HG02763 (cell line): ENCODE data around the gene CLCN5.
"Not testable (repeated sequence)": the region's sequence is repeated elsewhere in the genome, so short reads cannot be mapped to it uniquely, and the experiment has no call there.

ENCODE experiments used
- ATAC-seq: cut with Tn5 transposase; IDR thresholded peaks from one replicate; pipeline ENCODE4 v1.9.1; 2021; ENCODE audit warnings: mild to moderate bottlenecking, moderate library complexity; ENCODE audit not compliant: unreplicated experiment

The CLCN5 gene

DNA sequence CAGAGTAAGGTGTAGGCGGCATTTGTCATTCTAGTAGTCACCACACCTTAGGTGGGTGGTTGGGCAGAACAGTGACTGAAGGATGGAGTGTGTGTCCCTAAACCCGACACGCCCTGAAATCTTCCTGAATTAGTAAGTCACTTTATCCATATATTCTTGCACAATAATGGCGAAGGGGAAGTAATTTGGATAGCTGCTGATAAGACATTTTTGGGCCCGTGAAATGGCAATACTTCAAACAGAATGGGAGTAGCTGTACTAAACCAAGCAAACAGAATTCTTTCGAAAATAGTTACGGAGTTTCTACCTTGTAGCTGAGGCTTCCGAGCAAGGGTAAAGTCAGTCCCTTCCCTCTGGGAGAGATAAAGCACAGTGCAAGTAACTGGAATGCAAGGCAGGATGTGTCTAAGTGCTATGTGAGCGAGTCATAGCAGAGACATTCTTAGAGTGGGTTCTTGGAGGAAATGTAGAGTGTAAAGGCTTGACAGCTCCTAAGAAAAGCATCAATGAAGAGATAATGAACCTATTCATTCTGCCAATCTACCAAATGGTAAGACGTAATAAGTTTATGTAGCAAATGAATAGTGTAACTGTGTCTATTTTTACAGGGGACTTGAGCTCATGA is 72.8 kb downstream of the CLCN5 start:
- no peak for ATAC-seq

DNA sequence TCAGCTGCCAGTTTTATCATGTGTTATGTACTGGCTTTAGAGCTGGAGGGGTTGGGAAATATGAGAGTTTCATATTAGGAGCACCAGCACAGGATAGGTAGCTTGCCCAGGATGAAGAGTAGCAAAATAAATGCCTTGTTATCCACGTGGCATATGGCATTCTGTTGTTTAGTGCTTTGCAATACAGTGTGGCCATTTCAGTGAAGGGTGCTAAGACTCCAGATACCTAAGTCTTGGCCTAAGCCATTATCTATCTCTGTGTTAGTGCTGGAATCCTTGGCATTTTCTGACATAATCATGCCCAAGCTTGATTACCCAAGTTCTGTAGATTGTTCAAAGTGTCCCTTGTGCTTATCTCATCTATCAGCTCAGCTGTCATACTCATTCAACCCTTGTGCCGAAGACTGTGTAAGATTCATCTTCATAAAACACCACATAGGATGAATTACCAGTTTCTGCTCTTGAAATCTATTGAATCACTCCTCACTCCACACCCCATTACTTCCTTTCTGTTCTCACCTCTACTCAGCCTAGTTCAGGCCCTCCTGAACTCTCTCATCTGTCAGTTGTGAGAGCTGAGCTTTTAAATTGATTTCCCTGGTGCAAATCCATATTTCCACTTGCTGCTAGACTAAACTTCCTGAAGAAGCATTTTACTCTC is 73.5 kb downstream of the CLCN5 start:
- ATAC-seq = no peak

DNA sequence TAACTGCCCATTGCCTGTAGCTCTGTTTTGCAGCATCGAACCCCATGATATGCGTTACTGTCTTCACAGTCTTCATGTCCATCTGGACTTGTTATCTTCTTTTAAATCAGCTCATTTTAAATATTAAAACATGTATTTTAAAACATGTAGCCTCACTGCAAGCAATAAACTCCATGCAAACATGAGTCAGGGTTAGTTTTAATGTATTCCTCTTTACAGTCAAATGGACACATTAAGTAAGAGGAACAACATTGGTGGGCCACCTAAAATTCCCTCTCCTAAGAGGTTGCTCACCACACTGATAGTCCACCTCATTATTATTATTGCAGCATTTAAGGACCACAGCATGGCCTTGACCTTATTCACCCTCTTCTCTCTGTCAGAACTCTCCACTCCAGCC is 74.1 kb downstream of the CLCN5 start:
- no peak for ATAC-seq

DNA sequence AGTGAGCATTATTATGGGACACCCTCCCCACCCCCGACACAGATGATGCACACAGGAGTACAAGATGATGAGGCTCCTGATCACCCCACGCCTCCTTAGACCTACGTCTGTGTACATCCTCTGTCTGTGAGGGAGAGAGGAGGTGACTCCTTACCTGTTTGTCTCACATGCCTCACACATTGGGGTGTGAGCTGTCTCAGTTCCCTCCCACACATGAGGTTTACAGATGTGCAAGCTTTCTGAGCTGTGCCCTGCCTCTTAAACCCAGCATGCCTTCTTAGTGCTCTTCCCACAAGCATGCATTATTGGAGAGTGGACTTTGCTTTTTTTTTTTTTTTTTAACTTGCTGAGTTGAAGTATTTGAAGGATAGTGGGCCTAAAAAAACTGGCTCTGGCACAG is 76.7 kb downstream of the CLCN5 start:
- ATAC-seq = no peak

DNA sequence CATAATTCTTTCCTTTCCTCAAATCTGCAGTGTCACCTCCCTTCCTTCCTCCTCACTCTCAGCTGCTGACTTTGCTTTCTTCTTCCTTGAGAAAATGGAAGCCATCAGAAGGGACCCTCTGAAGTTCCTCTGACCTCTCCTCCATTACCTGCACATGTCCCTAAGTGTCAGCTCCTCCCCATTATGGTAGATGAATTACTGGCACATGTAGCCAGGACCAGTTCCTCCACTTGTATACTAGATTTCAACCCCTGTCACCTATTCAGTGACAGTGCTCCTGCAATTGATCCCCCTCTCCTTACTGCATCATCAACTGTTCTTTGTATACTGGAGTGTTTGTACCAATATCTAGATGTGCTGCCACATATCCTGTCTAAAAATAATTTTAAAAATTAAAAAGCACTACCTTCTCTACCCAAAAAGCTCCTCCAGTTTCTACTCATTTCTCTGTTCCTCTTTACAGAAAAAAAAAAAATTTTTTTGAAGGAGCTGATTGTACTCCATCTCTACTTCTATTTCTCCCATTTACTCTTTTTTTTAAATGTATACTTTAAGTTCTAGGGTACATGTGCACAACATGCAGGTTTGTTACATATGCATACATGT is 78.6 kb downstream of the CLCN5 start:
- no peak for ATAC-seq

DNA sequence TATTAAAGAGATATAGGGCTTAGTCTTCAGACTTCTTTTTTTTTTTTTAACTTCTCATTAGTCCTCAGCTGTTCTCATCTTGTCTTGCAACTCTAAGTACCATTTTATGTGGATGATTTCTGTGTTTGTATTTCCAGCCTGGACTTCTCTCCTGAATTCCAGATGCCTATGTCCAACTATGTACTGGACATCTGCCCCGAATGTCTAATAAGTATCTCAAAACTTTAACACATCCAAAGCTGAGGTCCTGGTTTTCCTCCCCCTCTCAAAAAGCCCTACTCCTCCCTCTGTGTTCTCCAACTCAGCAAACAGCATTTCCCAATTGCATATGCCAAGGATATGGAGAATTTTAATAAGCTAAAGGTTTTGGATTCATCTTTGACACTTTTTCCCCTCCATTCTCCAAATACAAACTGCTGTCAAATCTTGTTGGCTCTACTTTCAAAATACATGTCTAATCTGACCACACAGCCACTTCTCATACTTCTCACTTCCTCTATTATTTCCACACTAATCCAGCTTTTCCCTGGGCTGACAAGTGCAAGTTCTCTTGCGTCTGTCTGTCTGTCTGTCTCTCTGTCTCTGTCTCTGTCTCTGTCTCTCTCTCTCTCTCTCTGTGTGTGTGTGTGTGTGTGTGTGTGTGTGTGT is 79.8 kb downstream of the CLCN5 start:
- ATAC-seq = no peak

DNA sequence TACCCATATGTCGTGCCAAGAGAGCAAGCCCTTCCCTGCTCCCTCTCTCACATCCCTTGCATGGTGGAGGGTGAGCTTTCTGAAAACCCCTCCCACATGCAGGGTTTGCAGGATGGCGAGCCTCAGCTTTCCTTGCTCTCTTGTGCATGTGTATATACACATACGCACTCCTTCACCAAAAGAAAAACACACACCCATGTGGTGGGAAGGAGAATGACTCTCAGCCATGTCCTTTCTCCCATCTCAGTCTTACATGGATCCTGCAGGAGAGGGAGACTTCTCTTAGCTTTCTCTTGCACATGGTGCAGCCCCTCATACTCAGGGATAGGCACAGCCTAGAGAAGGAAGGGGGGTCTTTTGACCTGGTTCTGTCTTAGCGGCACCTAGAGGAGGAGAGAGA is 81.1 kb downstream of the CLCN5 start:
- ATAC-seq = no peak

DNA sequence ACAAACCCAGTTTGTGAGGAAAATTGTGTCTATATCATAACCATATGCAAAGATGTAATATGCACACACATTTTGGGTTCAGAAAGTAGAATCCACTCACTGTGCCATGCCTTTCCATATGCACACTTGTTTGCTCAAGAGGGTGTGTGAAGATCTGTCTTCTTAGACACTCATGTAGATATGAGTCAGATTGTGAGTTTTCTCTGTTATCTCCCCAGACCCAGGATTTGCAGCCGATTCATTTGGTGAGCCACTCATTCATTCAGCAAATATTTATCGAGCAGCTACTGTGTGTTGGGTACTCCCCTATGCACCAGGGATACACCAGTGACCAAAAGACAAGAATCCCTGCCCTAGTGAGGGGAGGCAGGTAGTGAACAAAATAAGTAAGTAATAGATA is 81.5 kb downstream of the CLCN5 start:
- no peak for ATAC-seq

DNA sequence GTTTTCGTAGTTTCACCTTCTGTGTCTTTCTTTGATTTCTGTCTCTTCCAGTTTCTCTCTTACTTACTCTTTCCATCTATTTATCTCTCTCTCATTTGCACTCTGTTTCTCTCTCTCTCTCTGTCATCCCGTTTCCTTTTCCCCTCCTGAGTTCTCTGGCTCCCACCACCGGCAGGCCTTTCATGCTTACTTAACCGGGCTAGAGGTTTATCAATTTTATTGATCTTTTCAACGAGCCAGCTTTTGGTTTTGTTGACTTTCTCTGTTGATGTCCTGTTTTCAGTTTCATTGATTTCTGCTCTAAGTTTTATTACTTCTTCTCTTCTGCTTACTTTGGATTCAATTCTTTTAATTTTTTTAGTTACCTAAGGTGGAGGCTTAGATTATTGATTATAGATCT is 103.2 kb downstream of the CLCN5 start:
- not testable (repeated sequence) for ATAC-seq

DNA sequence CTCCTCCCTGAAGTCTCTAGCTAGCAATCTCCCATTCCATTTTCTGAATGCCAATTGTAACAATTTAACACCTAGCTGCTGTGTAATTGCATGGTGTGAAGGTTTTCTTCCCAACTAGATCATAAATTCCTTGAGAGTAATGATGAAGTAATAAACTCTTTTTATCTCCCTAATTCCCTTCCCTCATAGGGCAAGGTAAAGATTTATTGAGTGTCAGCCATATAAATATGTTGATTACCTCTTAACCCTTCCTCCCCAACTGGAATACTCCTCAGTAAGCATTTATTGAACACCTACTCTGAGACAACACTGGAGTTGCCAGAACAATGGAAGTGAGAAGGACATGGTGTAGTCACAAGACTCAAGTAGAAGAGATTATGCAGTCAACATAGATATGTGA is 112.7 kb downstream of the CLCN5 start:
- ATAC-seq = no peak

DNA sequence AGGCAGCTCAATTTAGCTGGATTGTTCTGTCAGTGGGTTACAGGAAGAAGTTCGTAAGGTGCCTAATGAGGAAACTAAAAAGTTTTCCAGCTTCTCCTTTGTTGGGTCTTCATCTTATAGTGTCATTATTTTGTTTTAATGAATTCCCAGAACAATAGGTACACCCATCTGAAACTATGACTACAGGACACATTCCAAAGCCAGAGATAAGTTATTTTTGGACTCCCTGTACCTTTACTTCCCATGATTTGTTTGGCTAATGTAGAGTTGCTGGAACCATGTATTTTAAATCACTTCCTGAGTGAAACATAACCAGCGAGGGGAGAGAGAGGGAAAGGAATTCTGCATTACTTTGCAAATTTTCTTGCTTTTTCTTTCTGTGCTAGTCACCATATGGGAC is 114.0 kb downstream of the CLCN5 start:
- no peak for ATAC-seq

DNA sequence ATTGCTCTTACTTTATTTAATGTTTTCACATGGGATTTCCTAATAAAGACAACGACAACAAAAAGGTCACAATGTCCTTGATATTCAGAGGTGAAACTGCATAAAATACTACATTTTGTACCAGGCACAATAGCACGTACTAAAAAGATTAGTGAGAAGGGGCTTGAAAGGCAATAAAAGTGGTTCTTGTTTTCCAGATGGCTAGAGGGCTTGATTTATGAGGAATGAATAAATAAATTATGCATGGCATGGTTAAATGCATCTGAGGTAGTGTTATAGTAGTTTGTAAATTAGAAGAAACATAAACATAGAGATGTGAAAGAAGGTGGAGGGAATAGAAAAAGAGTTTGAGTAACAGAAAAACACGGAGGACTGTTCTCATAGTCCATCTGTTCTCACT is 123.4 kb downstream of the CLCN5 start:
- no peak for ATAC-seq

DNA sequence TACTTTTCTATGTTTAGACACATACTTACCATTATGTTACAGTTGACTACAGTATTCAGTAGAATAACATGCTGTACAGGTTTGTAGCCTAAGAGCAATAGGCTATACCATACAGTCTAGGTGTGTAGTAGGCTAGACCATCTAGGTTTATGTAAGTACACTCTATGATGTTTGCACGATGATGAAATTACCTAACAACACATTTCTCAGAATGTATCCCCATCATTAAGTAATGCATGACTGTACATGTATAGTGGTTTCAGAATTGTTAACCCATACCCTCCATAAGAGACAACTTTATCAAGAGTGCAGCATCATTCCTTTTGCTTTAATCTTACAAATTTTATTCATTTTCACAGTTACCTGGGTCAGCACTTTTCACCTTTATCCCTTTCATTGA is 126.8 kb downstream of the CLCN5 start:
- ATAC-seq = no peak

DNA sequence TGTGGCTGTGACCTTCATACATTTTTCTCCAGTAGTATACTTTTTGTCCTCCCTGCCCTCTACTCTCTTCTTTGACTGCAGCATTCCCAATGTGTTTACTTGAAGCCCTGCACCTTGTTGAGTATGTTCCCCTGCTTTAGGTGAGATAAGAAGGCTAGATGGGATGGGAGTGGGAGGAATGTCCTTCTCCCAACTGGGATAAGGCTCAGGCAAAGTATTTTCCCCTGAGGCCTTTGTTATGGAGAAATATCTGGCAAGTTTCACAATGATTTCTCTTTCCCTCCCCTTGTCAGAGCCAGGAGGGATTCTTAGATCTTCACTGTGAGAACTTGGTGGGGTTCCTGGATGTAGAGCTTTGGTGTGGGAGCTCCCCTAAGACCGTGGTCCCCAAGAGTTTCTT is 131.8 kb downstream of the CLCN5 start:
- no peak for ATAC-seq

DNA sequence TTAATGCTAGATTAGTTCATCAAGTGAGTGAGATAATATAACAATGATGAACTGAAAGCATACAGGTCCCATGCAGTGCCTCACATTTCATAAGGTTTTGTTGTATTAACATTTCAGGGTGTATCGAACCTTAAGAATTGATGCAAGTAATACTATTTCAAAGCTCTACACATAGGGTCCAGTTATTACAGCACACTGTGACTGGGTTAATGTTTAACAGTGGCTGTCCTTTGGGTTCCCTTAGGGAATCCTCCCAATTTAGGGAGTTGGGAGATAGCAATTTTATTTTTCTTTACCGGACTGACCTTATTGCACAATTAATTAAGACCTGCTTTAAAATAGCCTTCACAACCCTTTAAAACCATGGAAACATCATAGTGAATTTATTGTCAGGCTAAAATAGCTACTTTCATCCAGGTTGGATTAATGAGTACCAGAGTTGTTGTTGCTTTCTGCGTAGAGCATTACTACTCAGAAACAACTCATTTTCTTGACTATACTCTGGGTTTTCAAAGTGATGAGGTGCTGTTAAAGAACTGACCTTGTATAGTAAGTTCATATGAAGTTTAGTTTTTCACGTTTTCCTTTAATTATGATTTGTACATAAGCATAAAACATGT is 144.0 kb downstream of the CLCN5 start:
- no peak for ATAC-seq

DNA sequence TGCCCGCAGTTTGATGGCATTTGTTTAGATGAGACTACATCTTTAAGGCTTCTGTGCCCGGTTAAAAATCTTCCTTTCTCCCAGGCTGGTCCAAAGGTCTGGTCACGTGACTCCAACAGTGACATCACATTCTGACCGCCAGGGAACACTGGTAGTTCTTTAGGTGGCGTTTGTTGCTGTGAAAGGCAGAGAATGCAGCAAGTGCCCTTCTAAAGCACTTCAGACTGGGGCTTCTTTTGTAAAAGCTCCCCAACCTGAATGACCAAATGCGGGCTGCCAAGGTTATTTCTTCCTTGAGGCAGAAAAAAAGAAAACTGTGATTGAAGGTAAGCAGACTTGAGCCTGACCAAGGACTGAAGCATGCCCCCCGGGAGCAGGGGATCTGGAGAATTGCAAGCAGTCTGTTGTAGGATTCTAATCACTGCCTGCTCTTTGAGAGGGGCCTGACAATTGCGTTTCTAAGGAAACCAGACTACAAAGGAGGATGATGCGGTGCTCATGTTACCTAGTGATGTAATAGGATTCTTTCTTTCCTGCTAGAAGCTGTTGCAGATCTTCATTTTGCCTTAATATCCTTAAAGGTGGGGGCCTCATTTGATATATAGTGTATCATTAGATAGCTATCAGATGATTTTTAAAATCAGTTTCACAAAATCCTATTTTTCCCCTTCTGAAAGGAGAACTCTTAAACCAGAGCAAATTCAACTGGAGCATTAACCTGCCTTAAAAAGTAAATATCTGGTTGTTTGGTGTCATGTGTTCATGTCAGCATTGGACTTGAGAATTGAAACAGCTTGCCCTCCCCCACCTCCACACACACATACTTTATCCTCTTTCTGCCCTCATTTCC is 145.3 kb downstream of the CLCN5 start:
- ATAC-seq = no peak

DNA sequence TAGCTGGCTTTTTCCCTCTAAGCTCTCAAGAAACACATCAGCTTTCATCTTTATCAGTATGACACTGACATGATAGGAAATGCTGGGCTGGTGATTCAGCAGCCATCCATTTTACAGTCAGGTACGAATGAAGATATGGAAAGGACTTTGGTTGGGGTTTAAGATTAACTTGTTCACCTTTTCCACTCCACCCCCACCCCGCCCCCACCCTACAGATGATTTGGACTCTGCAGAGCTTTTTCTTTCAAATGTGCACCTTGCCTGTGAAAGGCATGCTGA is 145.8 kb downstream of the CLCN5 start:
- ATAC-seq = no peak

DNA sequence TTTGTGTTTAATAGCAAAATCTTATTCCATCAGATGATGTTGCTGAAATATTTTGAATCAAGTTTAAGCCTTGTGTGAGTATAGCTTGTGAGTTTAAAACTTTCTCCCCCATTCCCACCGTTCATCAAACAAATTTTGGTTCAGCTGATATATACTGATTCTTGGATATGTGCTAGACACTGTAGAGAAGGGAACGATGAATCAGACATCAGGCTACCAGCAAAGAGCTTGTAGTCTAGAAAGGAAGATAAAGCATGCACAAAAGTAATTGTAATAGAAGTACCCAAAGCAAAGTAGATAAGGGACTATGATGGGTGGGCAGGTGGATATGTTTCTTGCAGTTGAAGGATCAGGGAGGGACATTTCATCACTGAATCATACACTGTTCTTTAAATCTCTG is 146.5 kb downstream of the CLCN5 start:
- ATAC-seq = no peak

DNA sequence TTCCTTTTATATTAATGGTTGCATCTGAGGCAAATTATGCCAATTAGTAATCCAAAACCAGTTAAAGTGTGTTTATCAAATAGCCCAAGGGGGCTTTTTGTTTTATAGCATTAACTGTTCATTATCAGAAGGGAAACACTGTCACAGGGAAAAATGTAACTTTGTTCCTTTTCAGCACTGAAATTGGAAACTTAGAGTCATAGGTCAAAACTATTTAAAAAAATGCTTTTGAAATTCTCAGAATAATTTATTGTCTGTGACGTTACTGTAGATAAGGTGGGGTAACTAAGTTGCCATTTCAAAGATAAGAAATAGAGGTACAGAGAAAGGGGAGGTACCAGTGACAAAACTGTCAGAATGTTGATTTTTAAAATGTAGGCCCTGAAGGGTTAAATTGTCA is 149.1 kb downstream of the CLCN5 start:
- no peak for ATAC-seq

DNA sequence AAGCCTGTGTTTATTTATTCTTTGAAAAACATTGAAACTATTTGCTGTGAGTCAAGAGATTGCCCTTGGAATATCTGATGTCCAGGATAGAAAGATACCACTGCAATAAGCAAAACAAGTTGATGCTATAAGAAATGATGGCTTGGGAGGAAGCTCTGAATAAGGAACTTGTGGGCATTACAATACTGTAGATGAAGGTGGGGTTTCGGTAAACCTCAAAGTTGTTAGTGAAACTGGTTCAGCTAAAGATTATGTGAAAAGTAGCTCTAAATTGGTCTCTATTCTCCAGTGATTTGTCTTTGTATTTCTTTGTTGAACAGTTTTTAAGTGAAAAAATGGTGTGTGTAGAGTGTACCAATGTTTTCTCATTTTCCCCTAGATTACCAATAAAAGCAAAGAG is 149.7 kb downstream of the CLCN5 start:
- ATAC-seq = no peak

DNA sequence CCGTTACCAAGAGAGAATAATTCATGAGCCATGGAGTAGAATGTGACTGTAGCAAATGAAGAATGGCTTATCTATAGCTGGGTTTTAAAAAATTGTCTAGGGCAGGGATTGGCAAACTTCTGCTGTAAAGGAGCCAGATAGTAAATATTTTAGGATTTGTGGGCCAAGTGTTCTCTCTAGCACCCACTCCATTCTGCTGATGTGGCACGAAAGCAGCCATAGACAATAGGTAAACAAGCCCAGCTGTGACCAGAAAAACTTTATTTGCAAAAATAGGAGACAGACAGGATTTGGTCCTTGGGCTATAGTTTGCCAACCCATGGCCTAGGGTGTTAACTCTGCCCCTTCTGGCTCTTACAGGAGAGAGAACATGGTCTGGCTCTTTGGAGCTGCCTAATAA is 151.2 kb downstream of the CLCN5 start:
- no peak for ATAC-seq
